ENCODE measurements around the gene ANO6. TPM values are rescaled to one million over a fixed set of nuclear protein-coding genes. Genes with fewer than 3 reads are reported as not detected.

ANO6 gene
- total RNA-seq, 1 experiment from 2014 or later = 34.2 TPM

DNA sequence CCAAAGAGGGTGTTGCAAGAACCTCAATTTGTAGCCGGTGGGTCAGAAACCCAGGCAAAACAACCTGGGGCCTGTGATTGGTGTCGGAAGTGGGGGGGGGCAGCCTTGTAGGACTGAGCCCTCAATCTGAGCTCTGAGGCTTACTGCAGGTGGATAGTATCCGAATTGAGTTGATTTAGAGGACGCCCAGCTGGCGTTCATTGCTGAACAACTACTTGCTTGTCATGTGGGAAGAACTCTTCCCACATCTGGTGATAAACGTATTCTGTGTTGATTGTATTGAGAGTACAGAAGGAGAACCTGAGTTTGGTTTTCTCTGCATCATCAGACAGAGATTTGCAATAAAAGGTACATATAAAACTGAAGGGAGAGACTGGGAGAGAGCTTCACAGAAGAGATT is 5.1 kb downstream of the ANO6 start:
- Mint-ChIP-seq H3K4me1 (ENCODE audit: low read depth, unreplicated experiment) (peaks cover 9% of the 10 kb centered on the region), H3K27ac (ENCODE audit: unreplicated experiment) (peak overlapping the region; percentile 22)

GRCh38 chr12:45223868-45224267 is 8.0 kb downstream of the ANO6 start:
- peaks cover 9% of the 10 kb centered on the region for H3K4me1 Mint-ChIP-seq (ENCODE audit: low read depth, unreplicated experiment)
- intact Hi-C loops (cut with micrococcal nuclease; ENCODE audit: unreplicated experiment) = no loop called here
- BruUV-seq (replicated peaks) = no TSS peak

More for the DNA sequence above, 5.1 kb downstream of the ANO6 start:
- H3K4me3 Mint-ChIP-seq (ENCODE audit: low read depth, unreplicated experiment) = no peak overlapping the region
- H3K27me3 Mint-ChIP-seq (ENCODE audit: unreplicated experiment) = no peaks in the 10 kb centered on the region
- no peak for TF ChIP-seq CTCF (IDR thresholded peaks at IDR 0.05; ENCODE audit: unreplicated experiment)
- H3K9me3 Mint-ChIP-seq (ENCODE audit: low read depth, unreplicated experiment) = no peaks in the 10 kb centered on the region
- no peak for DNase-seq
- H3K36me3 Mint-ChIP-seq (ENCODE audit: insufficient read depth, unreplicated experiment) = peaks cover 13% of the 10 kb centered on the region
- BruUV-seq (replicated peaks) = no TSS peak
- CTCF ChIA-PET = interaction anchor here (1.5 kb wide), 1 partner anchor 39 kb away, joined by 3 read pairs; no protein-coding TSS in a partner anchor
- intact Hi-C loops (cut with micrococcal nuclease; ENCODE audit: unreplicated experiment) = no loop called here

DNA sequence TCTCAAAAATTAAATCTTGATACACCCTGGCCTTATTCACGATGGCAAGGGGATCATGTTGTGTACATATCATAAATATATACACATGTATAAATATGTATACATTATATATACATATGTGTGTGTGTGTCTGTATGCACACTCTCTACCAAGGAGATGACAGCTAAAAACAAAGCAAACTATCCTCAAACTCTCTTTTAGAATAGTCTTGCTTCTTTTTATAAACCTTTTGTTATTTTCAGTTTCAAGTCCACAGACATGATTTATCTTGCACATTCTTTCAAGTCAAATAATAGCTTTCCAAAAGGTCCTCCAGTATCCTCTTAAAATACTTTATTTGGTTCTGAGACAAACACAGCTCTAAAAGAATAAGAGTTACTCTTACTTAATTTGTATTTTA is 8.4 kb downstream of the ANO6 start:
- intact Hi-C loops (cut with micrococcal nuclease; ENCODE audit: unreplicated experiment) = no loop called here
- no TSS peak for BruUV-seq (replicated peaks)
- no peak overlapping the region for H3K27ac Mint-ChIP-seq (ENCODE audit: unreplicated experiment)
- H3K36me3 Mint-ChIP-seq (ENCODE audit: insufficient read depth, unreplicated experiment) = no peaks in the 10 kb centered on the region
- TF ChIP-seq CTCF (IDR thresholded peaks at IDR 0.05; ENCODE audit: unreplicated experiment) = no peak
- no peak for DNase-seq
- H3K4me3 Mint-ChIP-seq (ENCODE audit: low read depth, unreplicated experiment) = no peak overlapping the region
- H3K27me3 Mint-ChIP-seq (ENCODE audit: unreplicated experiment) = no peaks in the 10 kb centered on the region
- H3K9me3 Mint-ChIP-seq (ENCODE audit: low read depth, unreplicated experiment) = no peaks in the 10 kb centered on the region
- CTCF ChIA-PET = no interaction called here
- peaks cover 9% of the 10 kb centered on the region for H3K4me1 Mint-ChIP-seq (ENCODE audit: low read depth, unreplicated experiment)

More at GRCh38 chr12:45223868-45224267, 8.0 kb downstream of the ANO6 start:
- DNase-seq = no peak
- CTCF ChIA-PET = no interaction called here
- no peak overlapping the region for H3K4me3 Mint-ChIP-seq (ENCODE audit: low read depth, unreplicated experiment)
- H3K9me3 Mint-ChIP-seq (ENCODE audit: low read depth, unreplicated experiment) = no peaks in the 10 kb centered on the region
- H3K36me3 Mint-ChIP-seq (ENCODE audit: insufficient read depth, unreplicated experiment) = no peaks in the 10 kb centered on the region
- no peak overlapping the region for H3K27ac Mint-ChIP-seq (ENCODE audit: unreplicated experiment)
- no peaks in the 10 kb centered on the region for H3K27me3 Mint-ChIP-seq (ENCODE audit: unreplicated experiment)
- no peak for TF ChIP-seq CTCF (IDR thresholded peaks at IDR 0.05; ENCODE audit: unreplicated experiment)

DNA sequence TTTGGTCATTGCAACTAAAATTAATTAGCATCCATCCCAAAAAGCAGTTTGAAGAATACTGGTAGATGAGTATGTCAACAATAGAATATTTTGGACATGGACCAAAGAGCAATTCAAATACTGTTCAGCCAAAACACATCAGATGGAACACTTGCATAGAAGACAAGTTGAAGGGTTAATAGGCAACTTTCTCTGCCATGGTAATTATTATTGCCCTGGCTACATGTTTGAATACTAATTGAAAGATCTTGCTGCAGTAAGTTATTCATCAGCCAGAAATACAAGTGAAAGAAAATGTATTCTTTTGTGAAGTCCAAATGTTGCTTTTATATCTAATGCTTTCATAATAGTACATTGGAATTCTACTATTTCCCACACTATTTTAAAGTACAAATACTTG is 10.1 kb downstream of the ANO6 start:
- Mint-ChIP-seq H3K27ac (ENCODE audit: unreplicated experiment) (no peak overlapping the region), H3K36me3 (ENCODE audit: insufficient read depth, unreplicated experiment) (no peaks in the 10 kb centered on the region), H3K27me3 (ENCODE audit: unreplicated experiment) (no peaks in the 10 kb centered on the region), H3K9me3 (ENCODE audit: low read depth, unreplicated experiment) (no peaks in the 10 kb centered on the region), H3K4me1 (ENCODE audit: low read depth, unreplicated experiment) (peaks cover 5% of the 10 kb centered on the region), H3K4me3 (ENCODE audit: low read depth, unreplicated experiment) (no peak overlapping the region)
- no peak for TF ChIP-seq CTCF (IDR thresholded peaks at IDR 0.05; ENCODE audit: unreplicated experiment)
- intact Hi-C loops (cut with micrococcal nuclease; ENCODE audit: unreplicated experiment) = no loop called here
- CTCF ChIA-PET = no interaction called here
- no peak for DNase-seq
- no TSS peak for BruUV-seq (replicated peaks)
